Left hindlimb (tissue), 1 donor: ENCODE results near the gene ORM1.

Source experiments
- DNase-seq: peaks from one replicate; pipeline ENCODE4 v3.0.0-alpha.2; 2018

Gene ORM1

DNA sequence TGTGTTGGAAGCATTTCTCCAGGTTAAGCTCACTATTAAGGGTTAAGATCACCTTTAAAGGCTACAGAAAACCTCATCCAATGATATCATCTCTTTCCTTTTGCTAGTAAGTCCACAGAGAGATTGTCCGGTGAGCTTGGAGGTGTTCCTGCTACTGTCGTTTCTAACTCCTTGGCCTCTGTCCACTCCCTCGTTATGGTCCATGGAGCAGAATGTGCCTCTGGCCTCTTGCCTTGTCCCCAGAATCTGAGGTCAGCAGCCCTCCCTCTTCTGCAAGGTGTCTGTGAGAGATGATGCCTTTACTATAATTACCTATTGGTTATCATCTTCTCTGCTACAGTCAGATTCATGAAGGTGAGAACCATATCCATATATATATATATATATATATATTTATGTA, 21.8 kb downstream of the ORM1 start:
- DNase-seq: no peak

DNA sequence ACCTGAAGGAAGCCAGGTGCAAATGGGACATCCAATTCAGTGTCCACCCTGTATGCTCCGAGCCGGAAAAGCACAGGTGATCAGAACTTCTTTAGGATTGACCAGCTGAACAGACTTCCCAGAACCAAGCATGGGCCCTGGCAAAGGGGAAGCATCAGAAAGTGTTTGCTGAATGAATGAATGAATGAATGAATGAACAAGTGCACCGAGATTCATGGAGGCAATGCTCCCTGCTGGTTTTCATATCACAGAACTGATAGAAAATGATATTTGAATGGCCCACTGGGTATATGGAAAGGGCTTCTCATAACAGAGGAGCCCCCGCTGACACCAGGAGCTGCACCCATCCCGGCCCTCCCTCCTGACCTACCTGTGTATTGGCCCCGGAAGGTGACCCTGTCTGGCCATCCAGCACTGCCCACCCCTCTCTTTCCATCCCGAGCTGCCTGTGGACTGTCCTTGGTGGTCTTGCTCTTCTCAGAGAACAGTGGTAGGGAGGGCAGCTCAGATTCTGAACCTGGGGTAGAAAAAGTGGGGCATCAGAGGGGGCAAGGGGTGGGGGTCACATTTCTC, 22.7 kb downstream of the ORM1 start:
- no peak for DNase-seq

DNA sequence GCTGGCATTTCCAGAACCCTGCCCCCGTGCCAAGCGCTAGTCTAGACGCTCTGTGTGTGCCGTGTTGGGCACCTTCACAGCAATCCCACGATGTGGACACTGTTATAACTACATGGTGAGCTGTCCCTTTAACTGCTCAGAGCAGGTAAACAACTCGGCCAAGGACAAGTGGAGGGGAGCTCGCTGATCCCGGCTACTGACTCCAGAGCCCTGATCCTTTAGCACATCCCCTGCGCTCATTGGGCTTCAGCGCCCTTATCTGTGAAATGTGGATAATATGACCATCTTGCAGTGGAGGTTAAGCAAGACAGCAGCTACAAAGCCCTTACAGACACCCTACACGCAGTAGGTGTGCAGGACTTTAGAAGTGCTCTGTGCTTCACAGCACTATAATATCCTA, 23.2 kb downstream of the ORM1 start:
- DNase-seq: peak; percentile 8

DNA sequence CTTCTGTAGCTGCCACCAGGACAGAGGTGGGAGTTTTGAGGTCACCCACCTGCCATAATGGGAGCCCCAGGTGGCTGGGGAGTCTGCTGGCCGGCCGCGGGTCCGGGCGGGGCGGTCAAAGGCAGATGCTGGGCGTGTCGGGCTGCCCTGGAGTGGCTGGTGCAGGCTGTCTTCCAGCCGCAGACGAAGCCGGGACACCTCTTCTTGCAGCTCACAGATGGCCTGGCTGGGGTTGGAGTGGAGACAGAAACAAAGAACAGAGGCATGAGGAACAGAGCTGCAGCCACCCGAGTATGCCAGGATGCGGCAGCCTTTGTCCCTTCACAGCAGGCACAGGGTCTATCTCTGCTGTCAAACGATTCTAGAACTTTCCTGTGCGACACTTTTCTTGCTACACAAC, 24.8 kb downstream of the ORM1 start:
- DNase-seq: no peak

DNA sequence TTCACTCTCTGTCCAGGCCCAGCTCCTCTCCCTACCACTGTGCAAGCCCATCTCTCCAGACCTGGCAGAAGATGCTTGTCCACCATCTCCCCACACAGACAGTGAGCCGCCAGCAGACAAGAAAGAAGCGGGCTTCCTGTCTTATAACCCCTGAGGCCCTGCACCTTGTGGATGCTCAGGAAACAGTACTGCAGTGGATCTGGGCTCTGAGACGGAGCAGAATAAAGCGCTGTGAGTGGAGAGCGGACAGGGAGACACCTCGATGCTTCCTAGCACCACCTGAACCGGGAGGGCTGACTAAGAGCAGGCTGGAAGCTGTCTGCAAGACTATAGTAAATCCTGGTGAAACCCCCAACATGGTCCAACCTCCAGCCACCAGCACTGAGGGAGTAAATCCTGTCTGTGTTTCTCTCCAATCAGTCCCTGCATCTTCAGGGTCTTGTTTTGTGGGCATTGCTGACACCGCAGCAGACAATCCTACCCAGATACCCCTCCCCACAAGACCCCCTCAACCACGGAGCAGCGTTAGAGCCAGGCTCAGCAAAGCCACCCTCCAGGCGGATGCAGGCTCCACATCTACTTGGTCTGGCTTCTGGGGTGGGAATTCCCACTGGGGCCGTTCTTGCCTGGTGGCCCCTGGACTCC, 25.5 kb downstream of the ORM1 start:
- no peak for DNase-seq

DNA sequence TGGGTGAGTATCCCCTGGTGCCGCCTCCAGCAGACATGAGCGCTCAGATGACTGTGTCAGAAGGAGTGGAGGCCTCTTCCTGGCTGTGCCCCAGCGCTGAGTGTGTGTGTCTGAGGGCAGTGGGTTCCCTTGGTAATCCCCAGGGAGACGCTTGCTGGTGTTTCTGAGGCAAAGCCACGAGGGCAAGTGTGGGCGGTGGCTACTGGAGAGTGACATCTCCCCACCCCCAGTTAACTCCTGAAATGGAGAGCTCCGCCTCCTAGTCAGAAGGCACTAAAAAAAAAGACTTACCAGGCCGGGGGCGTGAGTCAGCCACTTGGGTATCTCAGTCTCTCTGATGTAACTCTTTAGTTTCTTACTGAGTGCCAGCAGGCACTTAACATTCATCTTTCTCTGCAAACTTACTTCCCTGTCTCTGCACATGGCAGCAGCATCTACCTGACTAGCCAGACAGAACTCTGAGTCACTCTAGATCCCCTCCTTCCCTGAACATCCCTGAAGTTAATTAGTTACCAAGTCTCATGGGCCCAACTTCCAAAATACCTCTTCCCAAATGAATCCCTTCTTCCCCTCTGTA, 26.1 kb downstream of the ORM1 start:
- no peak for DNase-seq

DNA sequence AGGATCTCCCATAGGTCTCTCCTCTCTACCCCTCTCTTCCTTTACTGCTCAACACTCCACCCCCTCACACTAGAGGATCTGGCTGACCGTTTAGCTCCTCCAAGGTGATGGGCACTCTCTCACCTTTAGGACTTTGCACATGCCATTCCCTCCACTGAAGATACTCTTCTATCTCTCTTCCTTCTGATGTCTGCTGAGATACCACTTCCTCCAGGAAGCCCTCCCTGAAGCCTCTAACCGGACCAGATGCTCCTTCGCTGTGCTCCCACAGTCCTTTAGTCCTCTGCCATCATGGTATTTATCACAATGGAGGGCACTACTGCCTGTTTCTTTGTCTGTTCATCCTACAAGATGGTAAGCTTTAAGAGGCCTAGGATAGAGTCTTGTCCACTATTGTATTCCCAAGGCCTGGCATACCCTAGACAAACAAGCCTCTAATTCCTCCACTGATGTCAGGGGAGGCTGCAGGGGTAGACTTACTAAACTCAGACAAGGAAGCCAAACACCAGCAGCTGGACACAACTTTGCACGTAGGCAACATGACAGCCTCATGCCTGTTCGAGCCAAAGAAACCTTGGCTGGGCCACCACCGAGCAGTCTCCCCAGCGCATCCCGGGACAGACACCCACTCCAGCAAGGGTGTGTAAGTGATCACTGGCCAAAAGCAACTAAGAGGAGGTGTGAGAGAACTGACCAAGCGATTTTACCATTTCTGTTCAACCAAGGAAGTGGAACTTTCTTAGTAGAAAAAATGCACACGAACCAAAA, 27.0 kb downstream of the ORM1 start:
- DNase-seq: no peak

DNA sequence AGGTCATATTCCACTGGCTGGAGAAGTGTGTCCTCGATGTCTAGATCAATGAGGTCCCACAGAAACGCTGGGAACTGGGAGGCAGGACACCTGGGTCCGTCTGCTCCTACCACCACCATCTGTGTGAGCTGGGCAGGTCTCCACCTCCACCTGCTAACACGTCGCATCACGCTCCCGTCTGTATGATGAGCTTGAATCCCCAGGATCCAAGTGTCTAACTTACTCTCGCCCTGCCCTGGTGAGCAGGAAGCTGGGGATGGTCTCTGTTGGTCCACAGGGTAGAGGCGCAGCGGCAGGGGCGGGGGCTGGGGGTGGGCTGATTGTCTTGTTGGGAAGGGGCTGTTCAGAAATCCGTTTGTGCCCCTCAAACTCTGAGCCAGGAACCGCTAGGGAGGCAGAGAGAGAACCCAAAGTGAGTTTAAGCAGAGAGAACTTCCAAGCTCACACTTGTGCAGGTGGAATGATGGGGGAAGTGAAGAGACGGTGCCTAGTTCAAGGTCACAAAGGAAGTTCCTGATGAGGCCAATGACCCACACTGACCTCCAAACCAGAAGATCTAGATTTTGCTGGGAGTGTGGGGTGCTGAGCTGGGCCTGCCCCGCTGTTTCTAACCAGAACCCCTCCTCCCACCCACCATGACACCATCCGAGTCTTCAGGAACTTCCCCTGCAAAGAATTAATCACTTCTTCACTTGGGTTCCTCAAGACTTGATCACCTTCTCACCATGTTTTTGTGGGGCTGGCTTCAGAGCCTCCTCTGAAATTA, 27.9 kb downstream of the ORM1 start:
- DNase-seq: no peak

DNA sequence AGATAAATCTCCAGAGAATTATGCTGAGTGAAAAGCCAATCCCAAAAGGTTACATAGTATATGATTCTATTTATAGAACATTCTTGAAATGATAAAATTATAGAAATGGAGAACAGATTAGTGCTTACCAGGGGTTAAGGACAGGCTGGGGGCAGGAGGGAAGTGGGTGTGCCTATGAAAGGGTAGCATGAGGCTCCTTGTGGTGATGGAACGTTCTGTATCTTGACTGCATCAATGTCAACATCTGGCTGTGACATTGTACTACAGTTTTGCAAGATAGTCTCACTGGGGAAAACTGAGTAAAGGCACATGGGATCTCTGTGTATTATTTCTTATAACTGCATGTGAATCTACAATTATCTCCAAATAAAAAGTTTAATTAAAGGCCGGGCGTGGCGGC, 29.0 kb downstream of the ORM1 start:
- DNase-seq: no peak

DNA sequence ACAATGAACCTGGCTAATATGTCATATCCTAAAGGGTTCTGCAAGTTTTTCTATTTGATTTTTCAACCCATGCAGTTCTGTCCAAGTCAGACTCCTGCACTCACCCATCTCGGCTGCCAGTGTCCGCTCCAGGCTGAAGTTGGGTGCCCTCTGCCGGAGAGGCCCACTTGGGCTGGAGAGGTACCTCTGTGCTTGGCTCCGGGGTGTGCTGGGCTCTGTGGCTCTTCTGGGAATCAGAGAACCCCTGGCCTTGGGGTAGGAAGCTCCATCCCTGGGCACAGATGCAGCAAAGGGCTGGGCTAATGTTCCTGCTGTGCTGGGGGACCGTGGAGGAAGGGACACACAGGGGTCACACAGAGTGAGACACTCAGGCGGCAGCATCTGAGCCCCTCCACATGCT, 32.9 kb downstream of the ORM1 start:
- no peak for DNase-seq

DNA sequence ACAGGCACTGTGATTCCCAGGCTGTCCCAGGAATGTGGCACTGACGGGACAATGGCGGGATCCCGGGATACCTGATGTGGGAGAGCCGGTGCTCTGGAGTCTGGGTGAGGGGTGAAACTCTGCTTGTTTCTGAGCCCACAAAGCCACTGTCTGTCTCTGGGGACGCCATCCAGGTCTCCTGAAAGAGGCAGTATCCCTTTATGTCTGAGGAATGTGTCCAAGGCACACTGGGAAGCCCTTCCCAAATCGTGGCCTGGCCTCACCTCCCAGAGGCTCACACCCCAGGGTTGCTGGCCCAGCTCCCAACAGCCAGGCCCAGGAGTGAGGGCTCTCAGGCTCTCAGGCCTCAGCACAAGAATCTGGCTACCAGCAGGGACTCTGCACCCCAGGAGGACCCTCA, 33.9 kb downstream of the ORM1 start:
- DNase-seq: no peak

DNA sequence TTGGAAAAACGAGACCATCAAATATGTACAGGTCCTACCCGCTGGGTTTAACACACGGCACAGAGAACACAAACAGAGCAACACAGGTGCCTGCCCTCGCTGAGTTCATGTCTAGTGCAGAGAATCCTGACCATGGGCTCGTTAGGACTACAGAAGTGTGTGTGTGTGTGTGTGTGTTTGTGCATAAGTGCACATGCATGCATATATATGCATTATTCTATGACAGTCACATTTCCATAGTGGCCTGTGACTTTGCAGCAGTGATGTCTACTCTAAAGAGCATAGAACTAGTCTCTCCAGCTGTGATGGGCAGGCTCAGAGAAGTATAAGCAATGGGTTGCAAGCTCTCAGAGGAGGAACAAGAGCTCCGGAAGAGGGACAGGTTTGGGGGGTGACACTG, 34.5 kb downstream of the ORM1 start:
- DNase-seq: no peak

DNA sequence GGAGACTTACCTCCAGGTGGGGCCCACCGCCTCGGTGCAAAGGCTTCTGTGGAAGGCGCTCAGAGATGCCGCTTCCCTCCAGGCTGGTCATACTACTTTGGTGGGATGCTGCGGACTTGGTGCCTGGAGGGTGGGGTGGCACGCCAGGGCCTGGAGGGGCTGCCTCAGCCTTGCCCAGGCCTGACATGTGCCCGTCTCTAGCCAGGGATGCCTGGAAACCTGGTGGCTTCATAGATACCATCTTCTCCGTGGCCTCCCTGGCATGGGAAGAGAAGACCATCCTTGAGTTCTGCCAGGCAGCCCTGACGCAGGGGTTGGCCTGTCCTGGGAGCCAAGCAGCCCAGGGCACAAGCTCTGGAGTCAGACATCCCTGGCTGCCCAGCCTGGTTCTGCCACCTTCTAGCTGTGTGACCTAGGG, 35.0 kb downstream of the ORM1 start:
- no peak for DNase-seq

DNA sequence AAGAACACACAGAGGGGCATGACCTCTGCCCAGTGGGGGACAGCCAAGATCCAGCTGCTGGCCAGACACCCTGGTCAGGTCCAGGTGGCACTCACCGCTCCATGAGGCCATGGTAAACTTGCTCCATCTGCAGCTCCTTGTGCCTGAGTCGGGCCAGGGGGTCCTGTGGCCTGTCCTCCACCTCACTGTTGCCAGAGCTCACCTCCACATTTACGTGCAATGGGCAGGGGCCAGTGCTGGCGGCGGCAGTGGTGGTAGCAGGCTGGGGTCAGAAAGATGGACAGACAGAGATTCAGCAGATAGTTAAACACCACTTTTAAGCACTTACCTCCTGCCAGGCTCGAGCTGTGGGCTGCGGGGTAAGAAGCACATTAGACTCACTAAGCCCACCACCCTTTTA, 36.9 kb downstream of the ORM1 start:
- DNase-seq: no peak

DNA sequence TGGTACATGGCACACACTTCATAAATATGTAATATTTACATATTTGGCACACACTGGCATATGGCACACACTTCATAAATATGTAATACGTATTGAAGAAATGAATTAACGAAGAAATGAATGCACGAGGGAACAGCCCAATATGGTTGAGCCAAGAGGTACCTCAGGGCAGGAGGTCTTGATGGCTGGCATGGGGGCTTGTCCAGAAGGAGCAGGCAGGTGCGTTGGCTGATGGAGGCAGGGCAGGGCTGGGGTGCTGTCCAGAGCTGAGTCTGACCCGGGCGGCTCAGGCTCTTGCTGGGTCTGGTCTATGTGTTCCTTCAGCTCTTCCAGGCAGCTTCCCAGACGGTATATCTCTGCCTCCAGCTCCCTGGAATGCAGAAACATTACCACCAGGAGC, 38.6 kb downstream of the ORM1 start:
- no peak for DNase-seq

DNA sequence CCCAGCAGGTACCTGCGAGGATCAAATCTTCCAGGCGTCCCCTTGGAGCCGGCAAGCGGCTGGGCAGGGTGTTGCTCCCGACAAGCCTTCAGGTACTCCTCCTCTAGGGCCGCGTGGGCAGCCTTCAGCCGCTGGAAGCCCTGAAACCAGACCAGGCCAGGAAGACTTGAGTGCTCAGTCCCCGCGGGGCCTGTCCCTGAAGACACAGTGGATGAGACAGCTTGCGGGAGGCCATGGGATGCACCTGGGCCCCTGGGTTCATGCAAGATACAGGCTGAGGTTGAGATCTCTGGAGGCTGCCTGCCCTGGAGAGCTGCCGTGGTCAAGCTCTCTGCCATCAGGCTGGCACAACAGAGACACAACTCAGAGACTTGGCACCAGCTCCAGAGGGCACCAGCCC, 39.5 kb downstream of the ORM1 start:
- DNase-seq: no peak

DNA sequence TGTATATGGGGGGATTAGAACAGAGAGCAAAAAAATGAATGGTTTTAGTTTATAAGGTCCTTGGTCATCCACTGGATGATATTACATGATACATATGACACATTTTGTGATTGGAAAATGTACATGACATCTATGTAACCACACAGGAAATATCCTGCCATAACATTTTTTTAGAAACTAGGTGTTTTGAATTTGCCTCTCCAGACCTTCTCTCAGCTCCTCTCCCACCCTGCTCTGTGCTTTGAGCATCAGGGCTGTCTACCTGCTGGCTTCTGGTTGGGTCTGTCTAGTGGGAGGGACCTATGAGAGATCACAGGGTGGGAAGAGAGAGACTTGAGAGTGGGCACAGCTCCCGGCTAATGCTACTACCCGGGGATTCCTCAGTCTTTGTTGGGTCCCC, 40.5 kb downstream of the ORM1 start:
- no peak for DNase-seq

DNA sequence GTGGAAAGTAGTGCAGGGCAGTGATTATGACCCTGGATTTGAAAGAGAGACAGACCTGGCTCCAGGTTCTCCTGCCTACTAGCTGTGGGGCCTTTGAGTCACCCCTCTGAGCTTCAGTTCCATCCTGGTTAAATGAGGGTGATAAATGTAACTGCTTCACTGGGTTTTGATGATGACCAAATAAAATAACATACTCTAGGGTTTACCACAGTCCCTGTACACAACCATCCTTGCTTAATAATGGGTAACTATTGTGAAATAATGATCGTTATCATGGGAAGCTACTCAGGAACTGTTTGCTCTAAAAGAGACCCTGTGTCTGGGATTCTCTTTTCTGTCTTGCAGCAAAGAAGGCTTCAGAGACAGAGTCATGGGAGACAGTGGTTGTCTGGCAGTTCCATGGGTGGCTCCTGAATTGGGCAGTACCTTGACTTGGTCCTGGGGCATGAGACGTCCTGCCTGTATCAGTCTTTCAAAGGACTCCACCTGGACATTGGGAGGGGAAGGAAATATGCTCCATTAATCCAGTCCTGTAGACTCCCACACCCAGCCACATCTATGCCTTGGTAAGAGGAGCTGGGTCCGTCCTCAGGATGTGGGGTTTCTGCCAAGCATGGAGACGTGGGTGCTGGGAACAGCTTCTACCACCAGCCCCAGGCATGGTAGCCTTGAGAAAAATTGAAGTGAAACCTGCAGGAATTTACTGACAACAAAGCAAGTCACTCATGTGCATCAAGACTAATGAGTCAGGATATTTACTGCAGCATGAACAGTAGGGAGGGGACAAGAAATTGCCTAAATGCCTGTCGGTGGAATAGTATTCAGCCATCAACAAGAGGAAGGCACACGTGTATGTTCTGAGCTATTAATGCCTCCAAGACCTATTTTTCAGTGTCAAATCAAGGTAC, 41.5 kb downstream of the ORM1 start:
- DNase-seq: no peak

DNA sequence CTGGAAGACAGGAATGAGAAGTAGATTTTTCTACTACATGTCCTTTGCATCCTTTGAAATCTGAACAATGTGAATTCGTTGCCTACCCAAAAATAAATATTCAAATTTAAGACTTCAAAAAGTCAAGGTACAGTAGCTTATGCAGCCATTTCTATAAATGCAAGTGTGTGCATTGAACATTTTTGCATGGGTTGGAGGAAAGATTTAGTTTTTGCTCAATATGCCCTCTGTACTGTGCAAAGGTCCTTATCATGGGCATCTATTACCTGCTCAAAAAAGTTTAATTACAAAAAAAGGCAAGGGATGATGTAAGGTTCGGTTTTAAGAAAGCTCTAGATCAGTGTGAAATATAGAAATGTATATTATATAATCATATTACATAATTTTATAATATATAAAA, 42.3 kb downstream of the ORM1 start:
- DNase-seq: no peak

DNA sequence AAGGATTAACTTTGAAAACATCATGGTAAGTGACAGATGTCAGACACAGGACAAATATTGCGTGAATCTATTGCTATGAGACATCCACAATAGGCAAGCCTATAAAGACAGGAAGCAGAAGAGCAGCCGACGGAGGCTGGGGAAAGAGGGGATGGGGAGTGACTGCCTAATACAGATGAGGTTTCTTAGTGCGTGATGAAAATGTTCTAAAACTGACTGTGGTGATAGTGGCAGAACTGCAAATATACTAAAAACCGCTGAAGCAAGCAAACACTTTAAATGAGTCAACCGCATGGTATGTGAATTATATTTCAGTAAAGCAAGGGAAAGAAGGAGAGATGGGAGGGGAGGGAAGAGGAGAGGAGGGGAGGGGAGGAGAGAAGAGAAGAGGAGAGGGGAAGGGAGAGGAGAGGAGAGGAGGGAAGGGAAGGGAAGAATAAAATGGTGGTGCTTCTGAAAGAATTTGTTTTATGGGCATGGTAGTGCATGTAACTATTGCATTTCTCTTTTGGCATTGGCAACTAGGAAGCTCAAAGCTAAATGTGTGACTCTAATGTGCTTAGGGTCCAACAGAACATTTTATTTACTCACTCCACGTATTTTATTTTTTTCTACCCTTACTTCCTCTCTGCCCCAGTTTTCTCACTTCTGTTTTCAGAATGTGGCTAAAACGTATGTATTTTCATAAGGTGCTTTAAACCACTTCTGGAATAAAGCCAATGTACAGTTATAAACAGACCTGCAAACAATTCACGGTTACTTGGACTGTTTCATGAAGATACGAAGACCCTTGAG, 43.6 kb downstream of the ORM1 start:
- no peak for DNase-seq

DNA sequence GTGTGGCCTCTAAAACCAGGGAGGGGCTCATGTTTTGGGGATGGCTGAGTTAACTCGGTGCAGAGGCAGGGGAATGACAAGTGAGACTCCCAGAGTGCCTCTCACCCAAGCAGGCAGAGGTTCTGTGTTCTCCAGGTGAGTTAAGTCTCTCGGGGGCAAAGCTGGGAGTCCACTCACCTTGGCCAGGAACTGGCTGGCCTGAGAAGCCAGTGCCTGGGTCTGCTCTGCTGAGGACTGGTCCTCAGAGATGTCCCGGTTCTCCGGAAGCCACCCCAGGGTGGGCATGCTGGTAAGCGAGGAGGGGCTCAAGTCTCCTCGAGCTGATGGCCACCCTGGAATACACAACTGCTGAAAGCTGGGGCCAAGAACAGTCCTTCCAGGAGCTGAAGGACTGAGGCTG, 44.5 kb downstream of the ORM1 start:
- no peak for DNase-seq
